ENCODE measurements around the gene CRYZL1.
"Not testable (repeated sequence)": the region's sequence is repeated elsewhere in the genome, so short reads cannot be mapped to it uniquely, and the experiment has no call there.

Gene CRYZL1

DNA sequence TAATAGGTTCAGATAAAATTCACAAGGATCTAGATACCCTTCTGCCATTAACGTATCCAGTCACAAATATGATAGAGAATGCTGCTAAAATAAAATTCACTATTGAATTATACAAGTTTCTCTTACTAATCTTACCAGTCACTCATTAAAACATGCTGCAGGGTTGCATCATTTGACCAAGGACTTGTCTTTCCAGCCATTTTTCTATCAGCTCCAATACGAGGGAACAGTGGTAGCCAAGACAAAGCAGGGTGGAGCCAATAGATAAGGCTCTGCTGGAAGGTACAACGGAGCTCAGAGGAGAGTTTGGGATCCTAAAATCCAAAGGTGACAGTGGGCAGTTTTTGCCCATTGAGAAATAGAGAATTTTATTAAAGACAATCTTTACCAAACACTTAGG is 57.1 kb downstream of the CRYZL1 start:
- no peak for TF ChIP-seq OSR1 (CRISPR knock-in tag; IDR thresholded peaks at IDR 0.05)
- no peak for TF ChIP-seq CSDC2 (CRISPR knock-in tag; IDR thresholded peaks at IDR 0.05)
- no peak for TF ChIP-seq RARB (CRISPR knock-in tag; IDR thresholded peaks at IDR 0.05)
- no peak for TF ChIP-seq CREB5 (CRISPR knock-in tag; IDR thresholded peaks at IDR 0.05; ENCODE audit: low read depth)
- TF ChIP-seq ZC3H10 (CRISPR knock-in tag; IDR thresholded peaks at IDR 0.05), result no peak
- no peak for TF ChIP-seq SNAI2 (CRISPR knock-in tag; IDR thresholded peaks at IDR 0.05)
- TF ChIP-seq CSRNP3 (CRISPR knock-in tag; IDR thresholded peaks at IDR 0.05), result no peak
- TF ChIP-seq ZNF565 (CRISPR knock-in tag; conservative IDR thresholded peaks at IDR 0.05; ENCODE audit: low read depth), result no peak
- no peak for TF ChIP-seq GLIS3 (CRISPR knock-in tag; IDR thresholded peaks at IDR 0.05)
- no peak for TF ChIP-seq BACH2 (CRISPR knock-in tag; IDR thresholded peaks at IDR 0.05; ENCODE audit: borderline replicate concordance)
- no peak for TF ChIP-seq ISL1 (CRISPR knock-in tag; IDR thresholded peaks at IDR 0.05)
- no peak for ATAC-seq

GRCh38 chr21:33578959-33579542 is 62.5 kb downstream of the CRYZL1 start:
- peak; percentile 46; the same call in 1 of the 2 replicates for TF ChIP-seq BACH2 (CRISPR knock-in tag; IDR thresholded peaks at IDR 0.05; ENCODE audit: borderline replicate concordance)
- TF ChIP-seq SNAI2 (CRISPR knock-in tag; IDR thresholded peaks at IDR 0.05), result no peak
- ATAC-seq, result peak; percentile 22; the same call in 2 of the 3 replicates

- no peak for TF ChIP-seq CSRNP3 (CRISPR knock-in tag; IDR thresholded peaks at IDR 0.05)
- no peak for TF ChIP-seq CREB5 (CRISPR knock-in tag; IDR thresholded peaks at IDR 0.05; ENCODE audit: low read depth)
- TF ChIP-seq, protein P1, sequence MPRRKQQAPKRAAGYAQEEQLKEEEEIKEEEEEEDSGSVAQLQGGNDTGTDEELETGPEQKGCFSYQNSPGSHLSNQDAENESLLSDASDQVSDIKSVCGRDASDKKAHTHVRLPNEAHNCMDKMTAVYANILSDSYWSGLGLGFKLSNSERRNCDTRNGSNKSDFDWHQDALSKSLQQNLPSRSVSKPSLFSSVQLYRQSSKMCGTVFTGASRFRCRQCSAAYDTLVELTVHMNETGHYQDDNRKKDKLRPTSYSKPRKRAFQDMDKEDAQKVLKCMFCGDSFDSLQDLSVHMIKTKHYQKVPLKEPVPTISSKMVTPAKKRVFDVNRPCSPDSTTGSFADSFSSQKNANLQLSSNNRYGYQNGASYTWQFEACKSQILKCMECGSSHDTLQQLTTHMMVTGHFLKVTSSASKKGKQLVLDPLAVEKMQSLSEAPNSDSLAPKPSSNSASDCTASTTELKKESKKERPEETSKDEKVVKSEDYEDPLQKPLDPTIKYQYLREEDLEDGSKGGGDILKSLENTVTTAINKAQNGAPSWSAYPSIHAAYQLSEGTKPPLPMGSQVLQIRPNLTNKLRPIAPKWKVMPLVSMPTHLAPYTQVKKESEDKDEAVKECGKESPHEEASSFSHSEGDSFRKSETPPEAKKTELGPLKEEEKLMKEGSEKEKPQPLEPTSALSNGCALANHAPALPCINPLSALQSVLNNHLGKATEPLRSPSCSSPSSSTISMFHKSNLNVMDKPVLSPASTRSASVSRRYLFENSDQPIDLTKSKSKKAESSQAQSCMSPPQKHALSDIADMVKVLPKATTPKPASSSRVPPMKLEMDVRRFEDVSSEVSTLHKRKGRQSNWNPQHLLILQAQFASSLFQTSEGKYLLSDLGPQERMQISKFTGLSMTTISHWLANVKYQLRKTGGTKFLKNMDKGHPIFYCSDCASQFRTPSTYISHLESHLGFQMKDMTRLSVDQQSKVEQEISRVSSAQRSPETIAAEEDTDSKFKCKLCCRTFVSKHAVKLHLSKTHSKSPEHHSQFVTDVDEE (CRISPR knock-in tag; IDR thresholded peaks at IDR 0.05), result no peak
- no peak for TF ChIP-seq RARB (CRISPR knock-in tag; IDR thresholded peaks at IDR 0.05)
- TF ChIP-seq POU6F1 (CRISPR knock-in tag; IDR thresholded peaks at IDR 0.05; ENCODE audit: borderline replicate concordance, low read depth), result no peak
- no peak for TF ChIP-seq ESRRG (CRISPR knock-in tag; IDR thresholded peaks at IDR 0.05)
- TF ChIP-seq ZC3H10 (CRISPR knock-in tag; IDR thresholded peaks at IDR 0.05), result no peak
- no peak for TF ChIP-seq PPARA (CRISPR knock-in tag; IDR thresholded peaks at IDR 0.05; ENCODE audit: borderline replicate concordance)
- no peak for TF ChIP-seq TOX (CRISPR knock-in tag; IDR thresholded peaks at IDR 0.05; ENCODE audit: borderline replicate concordance)
- no peak for TF ChIP-seq CSDC2 (CRISPR knock-in tag; IDR thresholded peaks at IDR 0.05)
- no peak for TF ChIP-seq ZNF8 (CRISPR knock-in tag; IDR thresholded peaks at IDR 0.05)
- TF ChIP-seq ZNF565 (CRISPR knock-in tag; conservative IDR thresholded peaks at IDR 0.05; ENCODE audit: low read depth), result no peak
- TF ChIP-seq, protein P2, sequence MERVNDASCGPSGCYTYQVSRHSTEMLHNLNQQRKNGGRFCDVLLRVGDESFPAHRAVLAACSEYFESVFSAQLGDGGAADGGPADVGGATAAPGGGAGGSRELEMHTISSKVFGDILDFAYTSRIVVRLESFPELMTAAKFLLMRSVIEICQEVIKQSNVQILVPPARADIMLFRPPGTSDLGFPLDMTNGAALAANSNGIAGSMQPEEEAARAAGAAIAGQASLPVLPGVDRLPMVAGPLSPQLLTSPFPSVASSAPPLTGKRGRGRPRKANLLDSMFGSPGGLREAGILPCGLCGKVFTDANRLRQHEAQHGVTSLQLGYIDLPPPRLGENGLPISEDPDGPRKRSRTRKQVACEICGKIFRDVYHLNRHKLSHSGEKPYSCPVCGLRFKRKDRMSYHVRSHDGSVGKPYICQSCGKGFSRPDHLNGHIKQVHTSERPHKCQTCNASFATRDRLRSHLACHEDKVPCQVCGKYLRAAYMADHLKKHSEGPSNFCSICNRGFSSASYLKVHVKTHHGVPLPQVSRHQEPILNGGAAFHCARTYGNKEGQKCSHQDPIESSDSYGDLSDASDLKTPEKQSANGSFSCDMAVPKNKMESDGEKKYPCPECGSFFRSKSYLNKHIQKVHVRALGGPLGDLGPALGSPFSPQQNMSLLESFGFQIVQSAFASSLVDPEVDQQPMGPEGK (CRISPR knock-in tag; IDR thresholded peaks at IDR 0.05; ENCODE audit: borderline replicate concordance), result no peak
- no peak for TF ChIP-seq BACH2 (CRISPR knock-in tag; IDR thresholded peaks at IDR 0.05; ENCODE audit: borderline replicate concordance)
- no peak for ATAC-seq
Measured at GRCh38 chr21:33578214-33578613, 63.3 kb downstream of the CRYZL1 start.

DNA sequence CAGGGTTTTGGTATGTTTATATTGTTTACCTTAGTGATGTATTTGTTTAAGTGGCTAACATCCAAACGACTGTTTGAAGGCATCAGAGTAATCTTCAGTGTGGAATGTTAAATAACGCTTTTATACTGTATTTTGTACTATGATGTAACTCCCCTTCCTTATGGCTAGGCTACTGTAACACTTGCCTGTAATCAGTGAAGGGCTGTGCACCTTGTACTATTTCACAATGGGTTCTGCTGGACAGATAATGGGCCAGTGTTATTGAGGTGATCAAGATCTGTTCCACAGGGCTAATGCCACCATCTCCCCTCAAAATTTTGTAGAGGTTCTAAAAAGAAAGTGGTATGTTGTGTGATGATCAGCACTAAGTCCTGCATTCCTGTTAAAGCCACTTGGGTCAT is 64.8 kb downstream of the CRYZL1 start:
- not testable (repeated sequence) for ATAC-seq
